Activated effector memory CD4-positive, alpha-beta T cell treated with Interleukin-2 at 50 U/mL for 16 hours (primary cell): ENCODE results near the gene LAMP1.
A peak's percentile ranks its signal among the peaks of the same experiment; 100 is the strongest.
"Not testable (repeated sequence)": the region's sequence is repeated elsewhere in the genome, so short reads cannot be mapped to it uniquely, and the experiment has no call there.

ENCODE experiments used
- DNase-seq: peaks from one replicate; pipeline ENCODE4 v3.0.0-alpha.2; 2020

The LAMP1 gene, protein sequence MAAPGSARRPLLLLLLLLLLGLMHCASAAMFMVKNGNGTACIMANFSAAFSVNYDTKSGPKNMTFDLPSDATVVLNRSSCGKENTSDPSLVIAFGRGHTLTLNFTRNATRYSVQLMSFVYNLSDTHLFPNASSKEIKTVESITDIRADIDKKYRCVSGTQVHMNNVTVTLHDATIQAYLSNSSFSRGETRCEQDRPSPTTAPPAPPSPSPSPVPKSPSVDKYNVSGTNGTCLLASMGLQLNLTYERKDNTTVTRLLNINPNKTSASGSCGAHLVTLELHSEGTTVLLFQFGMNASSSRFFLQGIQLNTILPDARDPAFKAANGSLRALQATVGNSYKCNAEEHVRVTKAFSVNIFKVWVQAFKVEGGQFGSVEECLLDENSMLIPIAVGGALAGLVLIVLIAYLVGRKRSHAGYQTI

DNA sequence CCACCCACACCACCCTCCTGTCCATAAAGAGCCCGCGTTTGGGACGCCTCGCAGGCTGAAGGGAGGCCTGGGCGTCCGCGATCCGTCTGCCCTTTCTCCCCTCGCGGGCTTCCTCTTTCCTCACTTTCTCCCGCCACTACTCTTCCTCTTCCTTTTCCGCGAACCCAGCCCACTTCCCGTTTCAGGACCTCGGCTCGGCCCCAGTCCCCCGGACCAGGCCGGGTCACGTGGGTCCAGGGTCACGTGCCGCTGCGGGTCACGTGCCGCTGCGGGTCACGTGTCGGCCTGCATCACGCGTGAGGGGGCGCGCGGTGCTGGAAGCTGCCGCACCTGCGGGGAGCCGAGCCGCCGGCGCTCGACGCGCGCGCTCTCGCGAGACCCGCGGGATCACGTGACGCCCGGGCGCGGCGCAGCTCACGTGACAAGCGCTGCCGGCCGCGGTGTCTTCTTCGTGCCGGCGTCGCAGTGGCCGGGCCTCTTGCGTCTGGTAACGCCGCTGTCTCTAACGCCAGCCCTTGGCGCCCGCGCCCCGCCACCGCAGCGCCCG lies at the start of gene LAMP1:
Gene LAMP1 (plus strand): TSS at position 417 of the 547 bp plus-strand sequence. CDS start 196 bp downstream, outside the sequence.
- DNase-seq: peak; percentile 98

DNA sequence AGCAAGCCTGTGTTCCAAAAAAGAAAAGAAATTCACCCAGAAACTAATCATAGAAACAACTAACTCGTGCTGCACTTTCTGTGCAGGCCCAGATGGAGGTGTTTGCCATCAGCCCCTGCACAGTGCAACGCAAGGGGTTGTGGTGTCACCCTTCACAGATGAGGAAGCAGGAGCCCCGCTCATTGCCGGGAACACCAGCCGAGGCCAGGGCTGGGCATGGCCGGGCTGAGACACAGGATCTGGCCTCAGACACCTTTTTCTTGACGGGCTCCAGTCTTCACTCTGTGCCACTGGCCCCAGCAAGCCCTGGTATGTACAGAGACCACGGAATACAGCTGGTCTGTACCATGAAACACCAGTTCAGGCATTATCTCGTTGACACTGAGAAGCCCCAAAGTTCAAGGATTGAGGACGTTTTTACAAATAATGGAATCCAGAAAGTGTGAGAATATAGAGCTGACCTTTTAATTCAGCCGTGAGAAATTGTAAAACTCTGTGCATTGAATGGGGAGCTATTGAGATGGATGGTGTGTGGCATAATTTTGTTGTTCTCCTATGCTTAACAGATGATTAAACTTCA lies 44.4 kb upstream of the LAMP1 start:
- DNase-seq: no peak

DNA sequence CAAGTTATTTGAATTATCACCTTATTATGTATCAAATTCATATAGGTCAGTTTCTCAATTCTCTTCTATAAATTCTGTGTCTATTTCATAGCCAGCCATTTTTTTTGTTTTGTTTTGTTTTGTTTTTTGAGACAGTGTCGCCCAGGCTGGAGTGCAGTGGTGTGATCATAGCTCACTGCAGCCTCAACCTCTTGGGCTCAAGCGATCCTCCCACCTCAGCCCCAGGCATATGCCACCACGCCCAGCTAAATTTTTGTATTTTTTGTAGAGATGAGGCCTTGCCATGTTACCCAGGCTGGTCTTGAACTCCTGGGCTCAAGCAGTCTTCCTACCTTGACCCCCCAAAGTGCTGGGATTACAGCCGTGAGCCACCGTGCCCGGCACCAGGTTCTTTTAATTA lies 39.1 kb upstream of the LAMP1 start:
- DNase-seq: not testable (repeated sequence)

DNA sequence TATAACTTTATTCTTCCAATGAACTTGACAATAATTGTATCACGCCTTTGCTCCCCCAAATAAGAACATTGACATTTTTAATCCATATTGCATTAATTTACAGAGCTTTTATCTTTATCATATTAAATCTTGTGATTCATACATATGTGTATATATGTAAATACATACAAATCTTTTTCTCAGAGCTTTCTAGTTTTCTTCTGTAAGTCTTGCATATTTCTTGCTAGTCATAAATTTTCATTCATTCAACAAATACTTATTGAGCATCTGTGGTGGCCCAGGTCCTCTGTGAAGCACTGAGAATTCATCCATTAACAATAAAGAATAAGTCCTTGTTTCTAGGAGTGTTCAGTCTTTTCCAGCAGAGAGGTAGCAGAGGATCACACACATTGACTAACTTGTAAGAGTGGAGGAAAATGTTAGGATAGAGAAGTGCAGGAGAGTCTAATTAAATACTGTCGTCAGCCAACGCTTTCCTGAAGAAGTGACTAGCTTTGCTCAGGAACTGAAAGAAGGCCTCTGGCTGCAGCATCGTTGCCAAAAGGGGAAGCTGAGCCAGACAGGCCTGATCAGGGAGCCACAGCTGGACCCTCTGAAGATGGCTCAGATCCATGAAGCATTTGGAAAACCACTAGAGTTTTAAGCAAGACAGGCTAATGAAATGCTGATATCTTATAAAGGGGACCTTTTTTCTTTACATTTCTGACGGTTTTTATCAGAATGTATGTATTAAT lies 38.6 kb upstream of the LAMP1 start:
- no peak for DNase-seq

DNA sequence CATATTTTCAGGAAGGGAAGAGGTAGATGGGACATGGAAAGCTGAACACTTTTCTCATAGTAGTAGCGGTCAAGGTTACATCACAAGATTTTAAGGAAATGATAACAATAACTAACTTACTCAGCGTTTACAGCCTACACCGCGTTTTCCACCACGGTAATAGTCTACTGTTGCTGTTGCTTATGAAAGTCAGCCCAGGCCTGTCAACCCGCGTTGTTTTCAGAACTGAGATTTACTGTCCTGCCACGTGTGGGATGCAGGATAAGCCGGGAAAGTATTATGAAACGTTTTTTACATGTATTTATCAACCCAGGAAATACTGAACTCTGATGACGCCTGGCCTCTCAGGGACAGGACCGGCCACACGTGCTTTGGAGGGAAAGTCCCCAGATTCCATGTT lies 36.0 kb upstream of the LAMP1 start:
- DNase-seq: no peak

DNA sequence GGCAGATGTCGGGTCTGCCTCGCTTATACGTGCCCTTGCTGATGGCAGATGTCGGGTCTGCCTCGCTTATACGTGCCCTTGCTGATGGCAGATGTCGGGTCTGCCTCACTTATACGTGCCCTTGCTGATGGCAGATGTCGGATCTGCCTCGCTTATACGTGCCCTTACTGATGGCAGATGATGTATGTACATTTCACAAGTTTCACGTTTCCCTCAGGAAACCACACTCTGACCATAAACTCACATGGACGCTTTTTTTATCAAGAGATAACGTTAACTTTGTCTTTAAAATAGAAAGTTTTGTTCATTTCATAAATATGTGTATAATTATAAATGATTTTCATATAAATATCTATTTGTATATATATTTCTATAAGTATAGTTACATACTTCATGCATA lies 34.0 kb upstream of the LAMP1 start:
- DNase-seq: not testable (repeated sequence)

DNA sequence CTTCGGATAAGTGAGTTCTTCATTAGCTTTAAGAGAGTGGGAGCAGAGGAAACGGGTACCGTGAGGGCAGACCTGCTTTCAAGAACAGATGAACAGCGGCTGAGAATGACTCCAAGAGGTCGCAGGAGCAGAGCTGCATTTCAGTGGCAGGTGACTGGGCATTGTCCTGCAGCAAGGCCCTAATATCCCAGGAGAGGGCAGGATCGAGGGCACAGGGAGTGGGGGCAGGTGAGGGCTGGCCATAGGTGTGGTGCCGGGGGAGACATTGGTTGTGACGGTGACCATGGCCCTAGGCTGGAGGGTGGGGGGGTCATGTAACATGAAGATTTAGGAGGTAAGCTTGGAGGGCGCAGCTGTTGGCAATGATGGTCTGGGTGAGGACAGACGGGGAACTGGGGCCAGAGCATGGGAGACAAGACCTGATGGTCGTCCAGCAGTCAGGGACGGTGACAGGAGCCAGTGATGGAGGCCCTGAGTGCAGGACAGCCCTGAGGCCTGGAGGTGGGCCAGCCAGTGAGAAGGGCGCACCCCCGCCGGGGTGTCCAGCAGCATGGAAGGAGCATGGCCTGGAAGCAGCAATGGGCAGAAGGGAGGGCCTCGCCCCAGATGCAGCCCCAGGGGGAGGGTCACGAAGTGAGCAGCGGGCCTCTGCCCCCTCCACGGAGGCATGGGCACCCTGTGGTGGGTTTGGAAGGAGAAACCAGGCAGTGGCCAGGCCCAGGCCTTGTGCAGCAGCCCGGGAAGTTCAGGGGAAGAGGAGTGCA lies 29.2 kb upstream of the LAMP1 start:
- DNase-seq: no peak

DNA sequence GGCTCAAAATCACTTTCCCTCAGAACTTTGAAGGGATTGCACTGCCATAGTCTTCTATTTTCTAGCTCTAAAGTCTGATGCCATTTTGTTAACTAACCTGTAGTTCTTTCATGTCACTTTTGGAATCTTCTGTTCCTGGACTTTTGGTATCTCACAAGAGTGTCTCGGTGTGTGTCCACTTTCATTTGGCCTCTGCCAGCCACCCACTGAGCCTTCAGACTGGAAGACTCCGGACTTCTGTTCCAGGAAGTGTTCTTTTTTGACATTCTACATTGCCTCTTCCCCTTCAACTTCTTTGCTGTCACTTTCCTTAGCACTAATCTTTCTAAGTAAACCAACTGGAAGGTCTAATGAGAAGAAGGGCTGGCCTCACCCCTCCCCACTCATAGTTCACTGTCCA lies 25.0 kb upstream of the LAMP1 start:
- DNase-seq: no peak

DNA sequence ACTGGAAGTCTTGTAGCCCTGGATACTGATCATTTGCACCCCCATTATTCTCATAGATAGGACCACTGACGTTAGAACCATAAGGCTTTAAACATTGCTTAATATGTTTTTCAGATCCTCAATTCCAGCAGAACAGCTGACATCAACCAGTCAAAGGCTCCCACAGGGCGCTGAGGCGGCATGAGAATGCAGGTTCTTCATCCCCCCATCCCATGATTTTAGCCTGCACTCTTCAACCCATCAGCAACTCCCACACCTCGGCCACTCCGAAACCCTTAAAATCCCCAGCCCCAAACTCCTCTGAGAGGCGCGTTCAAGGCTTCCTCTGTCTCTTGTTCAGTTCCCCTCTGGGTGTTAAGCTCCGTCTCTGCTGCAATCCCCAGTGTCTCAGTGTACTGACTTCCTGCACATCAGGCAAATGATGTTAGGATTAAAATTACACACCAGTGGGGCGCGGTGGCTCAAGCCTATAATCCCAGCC lies 24.3 kb upstream of the LAMP1 start:
- no peak for DNase-seq

DNA sequence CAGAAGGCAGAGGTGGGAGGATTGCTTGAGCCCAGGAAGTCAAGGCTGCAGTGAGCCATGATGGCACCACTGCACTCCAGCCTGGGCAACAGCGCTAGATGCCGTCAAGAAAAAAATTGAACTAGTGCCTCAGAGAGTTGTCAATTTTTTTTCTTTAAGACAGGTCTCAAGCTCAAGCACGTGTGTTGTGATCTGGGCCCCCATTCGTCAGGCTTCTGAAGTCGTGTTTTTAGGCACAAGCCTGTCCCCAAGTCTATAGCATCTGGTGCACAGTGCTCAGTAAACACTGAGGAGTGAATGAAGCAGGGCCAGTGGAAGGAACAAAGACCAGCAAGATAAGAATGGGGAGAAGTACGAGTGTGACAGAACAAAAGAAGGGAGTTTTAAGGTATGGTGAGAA lies 23.7 kb upstream of the LAMP1 start:
- DNase-seq: no peak

DNA sequence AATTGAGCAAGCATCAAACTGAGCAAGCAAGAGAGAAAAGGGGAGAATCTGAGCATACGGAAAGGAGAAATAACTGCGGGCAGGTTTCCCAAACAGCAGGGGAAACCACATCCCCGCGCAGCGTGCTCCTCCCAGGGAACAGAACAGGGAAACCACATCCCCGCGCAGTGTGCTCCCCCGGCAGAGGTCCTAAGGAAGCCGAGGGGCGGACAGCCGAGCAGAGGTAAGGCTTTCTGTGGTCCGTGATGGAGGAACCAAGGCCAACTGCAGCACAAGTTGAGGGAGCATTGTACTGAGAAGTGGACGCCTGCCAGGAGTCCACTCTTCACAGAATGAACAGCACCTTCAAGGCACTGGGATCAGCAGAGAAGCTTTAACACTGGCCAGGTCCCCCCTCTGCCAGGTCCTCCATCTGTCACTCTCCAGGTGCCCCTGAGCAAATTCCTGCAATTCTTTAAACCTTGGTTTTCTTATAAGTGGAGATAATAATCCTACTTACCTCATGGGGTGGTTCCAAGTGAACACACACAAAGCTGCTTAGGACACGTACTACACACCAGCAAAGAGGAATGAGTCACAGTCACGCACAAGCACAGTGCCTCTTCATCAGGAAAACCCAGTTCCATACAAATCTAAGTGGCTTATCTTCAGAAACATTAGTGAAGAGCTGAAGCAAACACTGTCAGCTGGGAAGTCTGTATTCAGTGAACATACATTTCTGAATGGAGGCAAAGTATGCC lies 23.0 kb upstream of the LAMP1 start:
- no peak for DNase-seq

DNA sequence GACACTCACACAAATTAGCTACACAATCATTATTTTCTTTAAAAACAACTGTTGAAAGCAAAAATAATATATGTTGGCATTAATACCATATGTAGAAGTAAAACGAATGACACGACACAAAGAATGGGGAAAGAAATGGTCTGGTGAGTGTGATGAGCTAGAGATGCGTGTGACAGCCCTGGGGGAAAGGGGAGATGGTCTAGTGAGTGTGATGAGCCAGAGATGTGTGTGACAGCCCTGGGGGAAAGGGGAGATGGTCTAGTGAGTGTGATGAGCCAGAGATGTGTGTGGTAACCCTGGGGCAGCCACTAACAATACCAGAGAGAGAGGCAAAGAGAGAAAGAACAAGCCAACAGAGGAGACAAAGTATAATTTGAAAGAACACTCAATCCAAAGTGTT lies 22.3 kb upstream of the LAMP1 start:
- DNase-seq: no peak

DNA sequence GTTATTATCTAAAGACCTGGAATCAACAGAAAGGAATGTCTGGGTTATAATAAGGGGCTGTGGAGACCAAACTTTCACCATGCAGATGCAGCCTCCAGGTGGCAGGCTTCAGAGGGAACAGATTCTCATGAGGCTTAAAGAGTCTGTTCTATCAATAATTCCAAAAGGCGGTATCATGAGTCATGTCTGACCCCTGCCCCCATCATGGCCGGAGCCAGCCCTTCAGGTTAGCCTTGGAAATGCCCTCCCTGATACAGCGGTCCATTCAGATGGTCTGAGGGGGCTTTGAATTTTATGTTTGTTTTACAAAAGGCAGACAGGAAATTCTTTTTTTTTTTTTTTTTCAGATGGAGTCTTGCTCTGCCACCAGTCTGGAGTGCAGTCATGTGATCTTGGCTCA lies 21.7 kb upstream of the LAMP1 start:
- no peak for DNase-seq

DNA sequence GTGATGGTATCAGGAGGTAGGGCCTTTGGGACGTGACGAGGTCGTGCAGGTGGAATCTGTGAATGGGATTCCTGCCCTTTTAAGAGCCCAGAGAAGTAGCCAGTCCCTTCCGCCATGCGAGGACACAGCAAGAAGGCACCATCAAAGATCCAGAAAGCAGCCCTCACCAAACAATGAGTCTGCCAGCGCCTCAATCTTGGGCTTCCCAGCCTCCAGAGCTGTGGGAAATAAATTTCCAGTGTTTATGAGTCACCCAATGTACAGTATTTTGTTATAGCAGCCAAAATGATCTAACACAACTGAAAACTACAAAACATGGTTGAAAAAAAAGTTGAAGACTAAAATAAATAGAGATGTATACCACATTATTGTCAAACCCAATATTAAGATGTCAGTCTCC lies 16.9 kb upstream of the LAMP1 start:
- no peak for DNase-seq

DNA sequence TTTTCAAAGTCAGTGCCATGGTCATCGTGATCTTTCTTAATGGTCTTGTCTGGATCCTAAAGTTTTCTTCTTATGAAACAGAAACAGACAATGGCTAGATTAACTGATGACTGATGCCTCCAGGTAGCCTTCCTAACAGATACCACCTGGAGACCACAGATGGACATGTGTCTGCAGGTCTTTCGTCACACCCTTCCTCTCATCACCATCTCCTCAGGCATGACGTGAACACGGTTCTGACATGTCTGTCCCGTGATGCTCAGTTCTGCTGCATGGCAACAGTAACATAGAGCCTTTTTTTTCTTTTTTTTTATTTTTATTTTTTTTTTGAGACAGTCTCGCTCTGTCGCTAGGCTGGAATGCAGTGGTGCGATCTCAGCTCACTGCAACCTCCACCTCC lies 13.1 kb upstream of the LAMP1 start:
- no peak for DNase-seq

DNA sequence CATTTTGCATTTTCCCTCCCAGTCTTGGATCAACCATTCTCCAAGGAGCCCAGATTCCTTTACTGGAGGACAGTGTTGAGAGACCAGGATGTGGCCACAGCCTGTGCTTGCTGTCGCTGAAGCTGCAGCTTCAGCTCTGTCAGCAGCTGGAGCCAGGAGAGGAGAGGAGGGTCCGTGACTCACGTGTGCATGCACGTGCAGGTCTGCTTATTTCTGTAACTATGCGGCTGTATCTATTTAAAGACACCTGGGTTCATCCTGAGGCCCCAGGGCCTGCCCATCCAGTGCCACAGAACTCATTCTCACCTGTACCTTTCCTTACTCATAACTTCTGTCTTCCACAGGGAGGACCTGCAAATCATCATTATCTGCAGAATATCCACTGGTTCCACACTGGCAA lies 8.2 kb upstream of the LAMP1 start:
- DNase-seq: no peak

DNA sequence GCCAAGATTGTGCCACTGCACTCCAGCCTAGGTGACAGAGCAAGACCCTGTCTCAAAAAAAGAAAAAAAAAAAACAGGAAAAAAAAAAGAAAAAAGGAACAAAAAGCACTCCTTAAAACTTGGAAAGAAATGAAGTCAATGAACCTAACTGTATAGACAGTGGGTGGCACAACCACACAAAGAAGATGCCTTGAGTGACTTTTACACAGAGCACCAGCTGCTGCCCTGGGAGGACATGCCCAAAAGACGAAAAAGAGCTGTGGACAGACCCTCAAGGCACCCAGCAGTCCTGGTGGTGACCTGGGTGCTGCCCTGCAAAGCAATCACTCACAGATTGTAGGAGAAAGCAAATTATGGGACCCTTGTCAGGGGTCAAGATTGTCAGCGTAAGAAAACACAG lies 5.9 kb upstream of the LAMP1 start:
- no peak for DNase-seq

DNA sequence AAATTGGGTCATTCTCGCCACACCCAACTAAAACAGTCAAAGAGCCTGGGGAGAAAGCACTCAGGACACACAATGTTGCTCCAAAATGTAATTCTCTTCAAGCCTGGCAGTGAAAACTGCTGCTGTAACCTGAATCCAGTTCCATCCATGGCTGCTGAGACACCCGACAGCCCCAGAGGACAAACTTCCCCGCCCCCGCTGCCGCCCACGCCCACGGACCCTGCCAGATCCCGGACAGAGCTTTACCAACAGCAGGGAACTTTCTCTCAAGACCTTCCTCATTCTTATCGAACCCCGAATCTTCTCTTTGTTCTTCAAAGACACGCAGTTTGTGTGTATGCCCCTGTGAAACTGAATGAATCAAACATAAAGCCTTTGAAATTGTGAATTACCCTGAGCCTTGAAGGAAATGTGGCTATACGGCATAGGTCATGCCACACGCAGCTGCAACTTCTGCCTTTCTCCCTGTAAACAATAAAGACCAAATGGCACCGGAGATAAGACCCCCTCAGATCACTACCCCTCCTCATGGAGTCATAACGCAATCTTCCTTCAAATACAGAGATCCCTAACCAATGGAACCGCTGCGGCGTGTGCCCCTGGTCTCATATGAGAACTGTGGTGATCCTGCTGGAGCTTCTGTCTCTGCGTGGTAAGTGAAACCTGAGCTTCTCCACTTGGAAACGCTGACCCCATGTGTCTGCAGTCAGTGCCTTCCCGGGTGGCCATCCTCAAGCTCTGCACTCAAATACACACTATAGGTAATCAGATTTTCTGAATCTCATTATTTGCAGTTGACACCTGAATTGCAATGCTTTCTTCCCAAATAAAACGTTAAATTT lies 4.8 kb upstream of the LAMP1 start:
- DNase-seq: no peak

DNA sequence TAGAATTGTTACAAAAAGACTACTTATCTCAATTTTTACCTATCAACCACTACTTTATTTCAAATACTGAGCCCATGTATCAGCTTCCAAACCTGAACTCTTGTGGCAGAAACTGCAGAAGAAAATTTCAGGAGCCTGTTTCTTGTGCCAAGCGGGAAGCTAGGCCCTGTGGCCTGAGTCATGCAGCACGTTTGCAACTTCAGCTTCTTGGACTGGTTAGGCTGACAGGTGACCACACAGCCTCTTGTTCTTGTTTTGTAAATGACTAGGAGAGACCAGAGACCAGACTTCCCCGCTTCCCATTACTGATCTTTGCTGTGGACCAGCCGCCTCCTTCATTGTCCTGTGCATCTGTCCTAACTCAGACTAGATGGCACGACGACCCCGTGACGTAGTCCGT lies 3.4 kb upstream of the LAMP1 start:
- no peak for DNase-seq

DNA sequence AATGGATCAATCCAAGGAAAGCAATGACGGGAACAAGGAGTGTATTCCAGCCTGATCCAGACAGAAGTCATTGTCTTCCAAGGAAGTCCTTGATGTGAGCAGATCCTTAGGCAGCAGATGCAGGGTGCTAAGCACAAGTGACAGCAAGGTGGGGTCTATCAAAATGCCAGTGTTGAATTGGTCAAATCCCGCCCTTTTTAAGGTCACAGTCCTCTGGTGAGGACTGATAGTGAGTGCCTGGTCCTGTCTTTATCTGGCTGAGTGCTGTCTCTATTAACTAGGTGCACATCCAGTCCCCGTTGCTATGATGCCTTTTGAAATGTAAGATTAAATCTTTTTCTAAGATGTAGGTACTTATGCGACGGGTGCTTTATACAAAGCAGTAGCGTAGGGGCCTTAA lies 1.3 kb upstream of the LAMP1 start:
- DNase-seq: no peak

DNA sequence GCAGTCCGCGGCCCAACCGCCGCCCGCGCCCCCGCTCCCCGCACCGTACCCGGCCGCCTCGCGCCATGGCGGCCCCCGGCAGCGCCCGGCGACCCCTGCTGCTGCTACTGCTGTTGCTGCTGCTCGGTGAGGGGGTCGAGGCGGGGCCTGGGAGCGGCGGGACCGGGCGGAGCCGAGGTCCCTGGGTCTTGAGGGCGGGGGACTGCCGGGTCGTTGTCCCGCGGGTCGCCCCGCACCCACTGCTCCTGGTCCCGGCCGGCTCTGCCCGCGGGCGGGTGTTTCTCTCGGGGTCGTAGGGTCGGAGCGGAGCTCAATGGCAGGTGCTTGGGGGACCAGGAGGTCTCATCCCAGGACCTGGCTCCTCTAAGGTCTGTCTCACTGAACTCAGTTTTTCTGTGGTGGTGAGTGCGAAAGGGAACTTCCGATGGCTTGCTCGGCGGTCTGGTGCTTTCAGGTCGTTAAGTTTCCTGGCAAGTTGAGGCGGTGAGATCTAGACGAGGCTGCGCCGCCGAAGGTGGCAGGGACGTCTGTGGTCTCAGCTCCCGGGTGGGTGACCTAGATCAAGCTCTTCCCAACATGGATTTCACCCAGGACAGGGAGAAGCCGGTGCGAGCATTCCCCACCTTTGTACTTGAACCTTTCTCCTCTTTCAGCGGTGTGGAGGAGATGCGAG lies 467 bp downstream of the LAMP1 start:
- peak; percentile 39 for DNase-seq
